ENCODE results near the gene PRCC. TPM values are rescaled to one million over a fixed set of nuclear protein-coding genes. Genes with fewer than 3 reads are reported as not detected.

PRCC gene
- total and polyA plus RNA-seq, 2 of the 13 experiments (the other 11 are each of a cell fraction or from before 2014, with no cell fraction given) = 24.2 to 40.5 TPM

DNA sequence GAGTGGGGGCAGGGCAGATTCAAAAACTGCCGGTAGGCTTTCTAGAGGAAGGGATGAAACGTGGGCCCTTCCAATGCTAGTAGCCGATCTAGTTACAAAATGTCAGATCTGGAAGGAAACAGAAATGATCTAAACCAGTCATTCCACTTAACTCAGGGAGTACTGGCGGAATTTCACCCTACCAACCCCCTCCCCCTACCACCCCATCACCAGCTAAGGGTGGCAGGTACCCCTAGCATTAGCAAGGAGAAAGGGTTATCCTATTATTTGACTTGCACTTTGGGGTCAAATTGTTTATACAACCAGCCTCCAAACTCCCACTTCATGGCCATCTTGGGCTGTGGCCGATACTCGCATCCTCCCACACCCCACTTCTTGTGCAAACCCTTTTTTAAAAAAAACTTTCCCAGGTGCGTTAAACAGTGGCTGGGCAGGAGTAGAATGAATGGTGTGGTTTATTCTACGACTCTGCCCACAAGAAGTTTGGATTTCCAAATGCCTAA is 25.8 kb upstream of the PRCC start (continued):
- TF ChIP-seq RBM22 (optimal IDR thresholded peaks at IDR 0.05; ENCODE audit: low read length) (peak; percentile 47), ZNF496 (CRISPR knock-in tag; IDR thresholded peaks at IDR 0.05; ENCODE audit: insufficient replicate concordance) (no peak), NFIC (IDR thresholded peaks at IDR 0.05; ENCODE audit: low read length) (0 out of 2 replicates have a peak, but pooled peaks have one; percentile 40), IKZF4 (CRISPR knock-in tag; IDR thresholded peaks at IDR 0.05; ENCODE audit: borderline replicate concordance, low read depth, not compliant biosample characterization) (no peak), SOX5 (CRISPR knock-in tag; IDR thresholded peaks at IDR 0.05; ENCODE audit: borderline replicate concordance) (no peak)

DNA sequence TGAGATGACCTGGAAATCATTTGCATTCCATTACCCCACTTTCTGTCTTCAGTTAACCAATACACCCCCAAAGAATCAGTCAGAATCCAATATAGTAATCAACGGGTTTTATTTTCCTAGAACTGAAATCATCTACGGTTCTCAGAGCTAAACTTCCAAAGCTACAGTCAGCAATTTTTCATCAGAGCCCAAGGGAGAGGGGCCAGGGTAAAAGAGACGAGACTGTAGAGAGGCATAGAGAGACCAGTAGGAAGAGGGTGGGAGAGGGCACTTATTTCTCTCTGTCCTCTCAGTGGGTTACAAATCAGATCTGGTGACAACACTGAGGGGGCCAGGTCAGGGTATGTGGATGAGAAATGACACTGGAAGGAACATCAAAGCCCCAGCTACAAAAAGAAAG is 25.3 kb upstream of the PRCC start:
- intact Hi-C loops (cut with micrococcal nuclease; ENCODE audit: unreplicated experiment) = no loop called here
- in situ Hi-C loops (cut with HindIII; ENCODE audit: extremely low pct_ligation_motif_present, low pct_unique_long_range_greater_than_20kb) = no loop called here

More for the DNA sequence above, 25.3 kb upstream of the PRCC start:
- no peak for DNase-seq (ENCODE audit: low spot score)
- Histone ChIP-seq H3K27me3 (ENCODE audit: control insufficient read depth in 1 of 2, insufficient read depth in 2 of 2, low read length in 2 of 2) (no peaks in the 10 kb centered on the region; a peak in 1 of 5 replicates), H3K9me3 (ENCODE audit: low read length) (no peaks in the 10 kb centered on the region), H3K27ac (ENCODE audit: extremely low read length, insufficient read depth, low read length) (peak overlapping the region; percentile 64), H3K4me3 (replicated peaks in 1 of 3; ENCODE audit: insufficient read depth in 1 of 3, low read depth in 2 of 3, low read length in 3 of 3) (no peak overlapping the region), H3K79me2 (ENCODE audit: insufficient read depth, low read length) (peaks cover 28% of the 10 kb centered on the region), H3K36me3 (replicated peaks in 1 of 2; ENCODE audit: control insufficient read depth in 1 of 2, insufficient read depth in 2 of 2, low read length in 2 of 2) (peaks cover 11 to 37% of the 10 kb centered on the region in 2 experiments; a peak in 4 of 5 replicates), H3K4me1 (ENCODE audit: insufficient read depth, low read length) (peaks cover 33% of the 10 kb centered on the region), H2AFZ (ENCODE audit: low read length) (no peak overlapping the region), H4K20me1 (ENCODE audit: insufficient read depth, low read length) (peaks cover 13% of the 10 kb centered on the region), H3K9ac (ENCODE audit: insufficient read depth, low read depth, low read length) (no peak overlapping the region), H3K4me2 (ENCODE audit: low read depth, low read length) (no peak overlapping the region)
- TF ChIP-seq, protein P1, sequence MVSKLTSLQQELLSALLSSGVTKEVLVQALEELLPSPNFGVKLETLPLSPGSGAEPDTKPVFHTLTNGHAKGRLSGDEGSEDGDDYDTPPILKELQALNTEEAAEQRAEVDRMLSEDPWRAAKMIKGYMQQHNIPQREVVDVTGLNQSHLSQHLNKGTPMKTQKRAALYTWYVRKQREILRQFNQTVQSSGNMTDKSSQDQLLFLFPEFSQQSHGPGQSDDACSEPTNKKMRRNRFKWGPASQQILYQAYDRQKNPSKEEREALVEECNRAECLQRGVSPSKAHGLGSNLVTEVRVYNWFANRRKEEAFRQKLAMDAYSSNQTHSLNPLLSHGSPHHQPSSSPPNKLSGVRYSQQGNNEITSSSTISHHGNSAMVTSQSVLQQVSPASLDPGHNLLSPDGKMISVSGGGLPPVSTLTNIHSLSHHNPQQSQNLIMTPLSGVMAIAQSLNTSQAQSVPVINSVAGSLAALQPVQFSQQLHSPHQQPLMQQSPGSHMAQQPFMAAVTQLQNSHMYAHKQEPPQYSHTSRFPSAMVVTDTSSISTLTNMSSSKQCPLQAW (CRISPR knock-in tag; IDR thresholded peaks at IDR 0.05) = no peak
- TF ChIP-seq RBM39 (IDR thresholded peaks at IDR 0.05; ENCODE audit: low read depth, low read length, poor library complexity, severe bottlenecking) = no peak
- TF ChIP-seq MAFK (conservative IDR thresholded peaks at IDR 0.05 in 1 of 2, IDR thresholded peaks at IDR 0.05 in 1 of 2; ENCODE audit: low read length in 2 of 2) = peak; percentile 50 to 56
- WGBS (ENCODE audit: low lambda C conversion rate) = 99% methylated on average over 3 of the region's 3 CpGs
- ChIA-PET CTCF (ENCODE audit: low intra/inter-chr PET ratio, low total read pairs) (no interaction called here), POLR2A (interaction anchor here (3.1 to 3.3 kb wide), 3 partner anchors 9 to 25 kb away, joined by 67 to 125 read pairs (median 99); partner anchors contain the start of genes HDGF, ISG20L2, METTL25B and PRCC)
- ATAC-seq = no peak
- no peak for FAIRE-seq
- BruUV-seq (replicated peaks) = no TSS peak
